HG03103 (cell line): ENCODE results near the gene LRRC8E.
A peak's percentile ranks its signal among the peaks of the same experiment; 100 is the strongest.

Source experiments
- ATAC-seq: cut with Tn5 transposase; IDR thresholded peaks from one replicate; pipeline ENCODE4 v1.9.1; 2021; ENCODE audit warnings: low read depth; ENCODE audit not compliant: unreplicated experiment

LRRC8E gene

DNA sequence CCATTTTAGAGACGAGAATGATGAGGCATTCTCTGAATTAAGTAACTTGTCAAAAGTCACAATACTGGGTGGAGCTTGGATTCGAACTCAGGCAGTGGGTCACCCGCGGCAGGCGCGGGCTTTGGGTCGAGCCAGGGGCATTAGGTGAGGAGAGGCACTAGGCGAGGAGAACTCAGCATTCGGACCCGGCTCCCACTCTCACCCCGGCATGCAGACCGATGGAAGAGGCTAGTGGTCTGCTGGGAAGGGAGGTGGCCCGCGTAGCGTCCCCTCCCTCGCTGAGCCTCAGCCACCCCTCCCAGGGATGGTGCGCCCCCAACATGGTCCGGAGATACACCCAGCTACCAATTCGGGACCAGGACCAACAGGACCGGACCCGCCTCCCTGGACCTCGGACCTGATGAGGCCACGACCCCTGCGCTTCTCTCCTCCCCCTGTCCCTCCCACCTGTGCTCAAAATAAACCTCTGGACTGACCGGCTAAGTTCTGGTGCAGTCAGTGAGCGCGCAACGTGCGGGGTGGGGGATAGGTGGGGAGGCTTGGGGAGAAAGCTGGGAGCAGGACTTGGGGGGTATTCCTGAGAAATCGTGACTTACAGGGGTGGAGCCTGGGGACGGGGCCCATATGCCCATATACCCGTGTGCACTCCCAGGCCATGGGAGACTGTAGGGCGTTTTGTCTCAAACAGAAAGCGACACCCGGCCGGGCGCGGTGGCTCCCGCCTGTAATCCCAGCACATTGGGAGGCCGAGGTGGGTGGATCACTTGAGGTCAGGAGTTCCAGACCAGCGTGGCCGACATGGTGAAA is 30.5 kb downstream of the LRRC8E start:
- ATAC-seq: no peak

DNA sequence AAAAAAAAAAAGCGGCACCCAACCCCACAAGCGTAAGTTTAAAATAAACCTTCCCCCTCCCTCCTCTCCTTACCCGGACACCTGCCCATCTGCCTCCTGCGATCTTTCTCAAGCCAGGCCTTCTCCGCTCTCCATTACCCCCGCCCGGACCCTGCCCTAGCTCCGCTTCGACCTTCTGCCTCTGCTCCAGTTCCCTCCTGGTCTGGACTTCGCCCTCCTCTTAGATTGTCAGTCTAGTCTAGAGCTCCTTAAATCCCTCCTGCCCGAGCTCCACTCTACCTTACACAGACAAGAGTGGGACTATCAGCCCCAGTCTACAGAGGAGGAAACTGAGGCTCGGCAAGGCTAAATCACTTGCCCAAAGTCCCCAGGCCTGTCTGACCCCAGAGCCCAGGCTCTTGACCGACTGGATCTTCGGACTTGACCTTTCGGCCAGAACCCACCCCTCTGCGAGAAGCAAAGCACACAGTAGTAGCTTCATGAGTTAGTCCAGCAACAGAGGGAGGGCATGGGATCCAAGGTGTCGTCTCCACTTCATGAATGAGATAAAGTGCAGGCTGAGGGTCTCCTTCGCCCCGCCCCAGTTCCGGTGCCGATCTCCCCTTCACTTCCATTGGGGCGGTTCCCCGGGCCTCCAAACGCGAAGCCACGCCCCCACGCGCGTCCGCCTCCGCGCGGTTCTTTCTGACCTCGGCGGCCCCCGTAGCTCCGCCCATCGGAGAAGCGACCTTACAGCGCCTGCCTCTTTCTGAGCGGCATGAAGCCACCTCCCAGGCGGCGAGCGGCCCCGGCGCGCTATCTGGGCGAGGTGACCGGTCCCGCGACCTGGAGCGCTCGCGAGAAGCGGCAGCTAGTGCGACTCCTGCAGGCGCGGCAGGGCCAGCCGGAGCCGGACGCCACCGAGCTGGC is 31.6 kb downstream of the LRRC8E start, which contains the start of gene SNAPC2:
Gene SNAPC2, plus strand, starts transcription at position 729 of the 909 bp plus-strand sequence. Its CDS starts 29 bp downstream, at position 758.
- ATAC-seq: peak; percentile 47

DNA sequence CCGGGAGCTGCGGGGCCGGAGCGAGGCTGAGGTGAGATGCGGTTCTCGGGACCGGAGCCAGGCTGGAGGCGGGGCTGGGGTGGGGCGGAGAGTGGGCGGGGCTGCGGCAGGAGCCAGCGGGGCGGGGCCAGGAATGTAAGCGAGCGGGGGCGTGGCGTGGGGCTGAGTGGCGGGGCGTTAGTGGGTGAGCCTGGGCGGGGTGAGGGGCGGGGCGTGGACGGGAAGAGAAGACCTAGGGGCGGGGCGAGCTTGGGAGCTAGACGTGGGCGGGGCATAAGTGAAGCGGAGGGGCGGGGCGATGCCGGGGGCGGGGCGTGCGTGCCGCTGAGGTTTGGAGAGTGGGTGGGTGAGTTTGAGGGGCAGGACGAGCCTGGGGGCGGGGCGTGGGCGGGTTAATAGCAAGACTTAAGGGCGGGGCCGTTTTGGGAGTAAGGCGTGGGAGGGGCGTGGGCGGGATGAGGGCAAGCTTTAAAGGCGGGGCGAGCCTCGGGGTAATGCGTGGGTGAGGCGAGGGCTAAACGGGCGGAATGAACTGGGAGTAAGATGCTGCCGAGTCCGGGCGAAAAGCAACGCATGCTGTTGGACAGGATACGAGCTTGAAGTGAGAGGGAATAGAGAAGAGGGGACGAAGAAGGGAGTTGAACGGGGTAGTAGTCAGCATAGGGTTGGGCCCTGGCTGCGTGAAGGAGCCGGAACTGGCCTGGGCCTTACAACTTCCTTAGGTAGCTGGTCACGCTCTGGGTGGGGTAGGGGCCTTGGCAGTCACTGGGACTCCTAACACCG is 32.4 kb downstream of the LRRC8E start:
- ATAC-seq: peak; percentile 37

DNA sequence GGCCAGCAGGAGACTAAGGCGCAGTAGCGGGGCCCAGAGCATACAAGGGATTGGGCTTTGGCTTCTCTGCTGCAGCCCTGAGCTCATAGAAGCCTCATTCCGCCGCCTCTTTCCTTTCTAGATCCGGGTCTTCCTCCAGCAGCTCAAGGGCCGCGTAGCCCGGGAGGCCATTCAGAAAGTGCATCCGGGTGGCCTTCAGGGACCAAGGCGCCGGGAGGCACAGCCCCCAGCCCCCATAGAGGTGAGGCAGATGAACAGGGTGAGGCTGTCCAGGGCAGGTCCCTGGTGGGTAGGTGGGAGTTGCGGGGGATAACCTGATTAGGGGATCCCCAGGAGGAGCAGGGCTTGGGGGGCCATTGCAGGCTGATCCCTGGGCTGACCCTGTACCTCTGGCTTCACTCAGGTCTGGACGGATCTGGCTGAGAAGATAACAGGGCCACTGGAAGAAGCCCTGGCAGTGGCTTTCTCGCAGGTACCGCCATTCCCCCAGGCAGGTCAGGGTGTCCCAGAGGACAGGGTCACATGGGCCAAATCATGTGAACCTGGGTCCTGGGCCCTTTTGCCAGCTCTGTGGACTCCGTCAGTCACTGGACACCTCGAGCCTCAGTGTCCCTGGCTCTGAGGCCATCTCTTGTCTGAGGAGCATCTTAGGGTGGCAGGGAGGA is 33.1 kb downstream of the LRRC8E start:
- no peak for ATAC-seq

DNA sequence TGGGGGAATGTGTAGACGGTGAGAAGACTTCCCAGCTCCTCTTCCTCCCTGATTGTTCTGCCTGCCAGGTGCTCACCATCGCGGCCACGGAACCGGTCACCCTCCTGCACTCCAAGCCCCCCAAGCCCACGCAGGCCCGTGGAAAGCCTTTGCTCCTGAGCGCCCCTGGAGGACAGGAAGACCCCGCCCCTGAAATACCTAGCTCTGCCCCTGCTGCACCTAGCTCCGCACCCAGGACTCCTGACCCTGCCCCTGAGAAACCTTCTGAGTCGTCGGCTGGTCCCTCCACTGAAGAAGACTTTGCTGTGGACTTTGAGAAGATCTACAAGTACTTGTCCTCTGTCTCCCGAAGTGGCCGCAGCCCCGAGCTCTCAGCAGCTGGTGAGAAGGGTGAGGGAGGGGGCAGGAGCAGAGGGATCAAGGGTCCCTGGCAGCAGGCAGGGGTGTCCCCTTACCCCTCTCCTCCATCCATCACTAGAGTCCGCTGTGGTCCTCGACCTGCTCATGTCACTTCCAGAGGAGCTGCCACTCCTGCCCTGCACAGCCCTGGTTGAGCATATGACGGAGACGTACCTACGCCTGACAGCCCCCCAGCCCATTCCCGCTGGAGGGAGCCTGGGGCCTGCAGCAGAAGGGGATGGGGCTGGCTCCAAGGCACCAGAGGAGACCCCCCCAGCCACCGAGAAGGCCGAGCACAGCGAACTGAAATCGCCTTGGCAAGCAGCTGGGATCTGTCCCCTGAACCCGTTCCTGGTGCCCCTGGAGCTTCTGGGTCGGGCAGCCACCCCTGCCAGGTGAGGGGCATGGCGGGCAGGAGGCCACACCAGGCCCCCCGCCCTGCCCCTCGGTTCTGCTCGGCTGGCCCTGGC is 33.9 kb downstream of the LRRC8E start:
- ATAC-seq: no peak

DNA sequence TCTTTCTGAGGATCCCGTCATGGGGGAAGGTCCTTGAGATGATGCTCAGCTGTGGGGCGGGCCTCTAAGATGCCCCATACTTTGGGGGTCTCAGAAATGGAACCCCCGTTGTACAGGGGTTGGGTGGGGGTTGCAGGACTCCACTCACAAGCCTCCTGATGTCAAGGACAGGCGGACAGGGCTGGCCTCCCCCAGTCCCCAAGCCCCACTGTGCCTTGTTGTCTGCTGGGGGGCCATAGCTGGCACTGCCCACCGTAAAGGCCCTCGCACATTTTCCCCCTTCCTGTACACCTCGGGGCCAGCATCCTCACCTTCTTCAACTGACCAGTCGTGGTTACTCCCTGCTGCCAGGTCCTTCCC is 34.5 kb downstream of the LRRC8E start:
- no peak for ATAC-seq

DNA sequence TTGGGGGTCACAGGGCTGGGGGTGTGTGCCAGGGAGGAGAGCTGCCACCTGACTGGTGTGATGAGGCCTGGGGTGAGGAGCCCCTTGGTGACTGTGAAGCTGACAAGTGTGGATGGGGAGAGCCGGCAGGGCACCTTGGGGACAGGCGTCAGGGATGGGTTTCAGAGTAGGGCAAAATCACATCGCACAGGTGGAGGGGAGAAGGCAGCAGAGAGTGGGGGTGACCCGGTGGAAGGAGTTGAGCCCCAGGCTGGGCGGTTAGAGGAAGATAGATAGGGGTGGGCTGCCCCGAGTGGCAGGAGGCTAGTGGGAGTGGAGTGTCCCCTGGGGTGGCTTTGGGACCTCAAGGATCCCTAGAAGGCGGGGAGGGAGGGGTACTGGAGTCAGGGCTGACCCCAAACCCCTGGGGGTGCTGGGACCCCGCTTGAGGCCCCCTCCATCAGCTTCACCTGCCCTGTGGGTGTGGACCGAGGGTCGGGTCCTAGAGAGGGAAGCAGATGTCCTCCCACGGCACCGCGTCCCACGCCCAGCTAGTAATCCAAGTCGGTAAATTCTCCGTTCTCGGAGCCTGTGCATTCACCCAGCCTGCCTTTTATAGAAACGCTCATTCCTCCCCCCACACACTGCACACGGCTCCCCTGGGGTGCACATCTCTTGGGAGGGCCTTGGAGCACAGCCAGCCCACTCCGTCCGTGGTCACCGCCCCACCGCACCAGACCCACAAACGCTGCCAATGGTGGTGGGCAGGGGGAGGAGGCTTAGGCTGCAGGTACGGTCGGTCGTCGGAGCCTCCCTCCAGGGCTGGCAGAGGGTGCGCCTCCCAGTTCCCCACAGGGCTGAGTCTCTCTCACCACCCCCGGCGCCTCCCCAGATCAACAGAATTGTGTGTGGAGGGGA is 35.2 kb downstream of the LRRC8E start:
- ATAC-seq: no peak

DNA sequence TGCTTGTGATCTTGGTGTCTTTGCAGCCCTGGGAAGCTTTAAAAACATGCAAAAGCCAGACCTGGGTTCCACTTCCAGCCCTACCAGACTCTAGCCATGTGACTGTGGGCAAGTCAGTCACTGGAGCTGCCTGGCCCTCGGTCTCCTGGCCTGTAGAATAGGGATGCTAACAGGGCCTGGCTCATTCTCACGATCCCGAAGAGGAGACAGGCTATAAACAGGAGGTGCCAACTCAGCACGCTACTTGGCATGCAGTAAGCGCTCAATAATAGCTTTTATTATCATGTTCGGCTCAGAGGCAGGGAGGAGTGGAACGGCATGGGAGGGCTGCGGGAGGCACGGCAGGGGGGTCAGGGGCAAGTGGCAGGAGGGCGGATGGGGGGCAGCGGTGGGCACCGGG is 35.9 kb downstream of the LRRC8E start:
- ATAC-seq: no peak

DNA sequence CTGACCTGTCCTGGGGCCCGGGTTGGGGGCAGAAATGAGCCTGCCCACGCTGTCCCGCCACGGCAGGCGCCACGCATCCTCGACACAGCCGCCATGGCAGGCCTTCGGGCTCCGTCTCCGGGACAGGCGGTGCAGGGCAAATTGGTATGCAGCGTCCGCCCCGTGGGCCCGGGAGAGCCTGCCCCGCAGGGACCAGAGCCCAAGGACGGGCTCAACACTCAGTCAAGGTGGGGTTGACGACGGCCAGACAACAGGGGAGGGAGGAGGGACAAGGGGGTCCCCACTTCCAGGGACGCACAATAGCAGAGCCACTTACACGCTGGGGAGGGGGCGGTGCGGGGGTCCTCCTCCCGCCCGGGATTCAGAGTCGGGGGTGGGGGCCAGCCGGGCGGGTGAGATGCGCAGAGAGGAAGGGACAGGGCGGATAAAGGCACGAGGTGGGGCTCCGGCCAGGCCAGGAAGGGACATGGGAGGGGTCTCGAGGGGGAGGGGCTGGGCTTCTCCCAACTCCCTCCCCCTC is 36.4 kb downstream of the LRRC8E start:
- ATAC-seq: no peak

DNA sequence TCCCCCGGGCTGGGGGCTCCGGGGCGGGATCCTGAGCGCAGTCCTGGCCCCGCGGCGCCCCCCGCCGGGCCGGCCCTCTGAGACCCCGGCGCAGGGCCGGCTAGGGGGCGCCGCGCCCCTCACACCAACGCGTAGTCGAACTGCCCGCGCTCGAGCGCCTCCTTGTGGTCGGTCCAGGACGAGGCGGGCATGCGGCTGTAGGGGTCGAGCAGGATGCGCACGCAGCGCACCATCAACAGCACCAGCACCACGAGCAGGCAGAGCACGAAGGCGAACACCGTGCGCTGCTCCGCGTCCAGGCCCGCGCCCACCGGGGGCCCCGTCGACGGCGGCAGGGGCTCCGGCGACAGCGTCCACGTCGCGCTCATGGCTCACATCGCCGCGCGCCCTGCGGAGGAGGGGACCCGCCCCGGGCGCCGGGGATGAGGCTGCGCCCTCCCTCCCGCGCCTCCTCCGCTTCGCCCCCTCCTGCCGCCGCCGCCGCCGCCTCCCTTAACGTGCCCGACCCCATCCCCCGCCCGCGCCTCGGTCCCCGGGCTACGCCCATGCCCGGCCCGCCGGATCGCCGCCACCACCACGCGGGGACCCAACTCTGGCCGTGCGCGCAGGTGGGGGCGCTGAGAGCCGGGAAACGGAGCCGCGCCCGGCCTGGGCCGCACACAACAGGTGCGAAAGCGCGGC is 37.0 kb downstream of the LRRC8E start:
- no peak for ATAC-seq

DNA sequence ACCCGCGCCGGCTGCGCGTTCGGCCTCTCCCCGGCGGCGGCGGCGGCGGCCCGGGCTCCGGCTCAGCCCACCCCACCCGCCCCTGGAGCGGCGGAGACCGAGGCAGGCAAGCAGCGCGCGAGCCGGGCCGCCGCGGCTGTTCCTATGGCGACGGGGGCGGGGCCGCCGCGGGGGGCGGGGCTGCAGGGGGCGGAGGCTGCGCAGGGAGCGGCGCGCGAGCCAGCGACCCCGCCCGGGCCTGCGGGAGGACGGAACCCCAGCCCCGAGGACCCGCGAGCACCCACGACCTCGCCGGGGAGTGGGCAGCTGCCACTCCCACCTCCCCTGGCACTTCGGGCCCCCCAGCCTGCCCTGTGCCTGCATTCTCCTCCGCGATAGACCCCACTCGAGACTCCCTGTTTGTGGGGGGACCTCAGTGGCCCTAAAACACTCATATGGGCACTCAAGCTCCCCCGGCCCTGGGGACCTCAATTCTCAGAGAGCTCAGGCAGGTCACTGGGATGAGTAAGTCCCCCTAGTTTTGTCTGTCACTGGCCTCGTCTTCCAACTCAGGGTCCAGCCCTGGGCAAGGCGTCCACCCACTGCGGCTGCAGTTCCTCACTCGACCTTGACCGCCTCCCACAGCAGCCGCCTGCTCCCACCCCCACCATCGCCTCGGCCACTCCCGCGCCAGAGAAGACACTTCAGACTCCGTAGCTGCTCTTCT is 37.9 kb downstream of the LRRC8E start, which contains the start of gene CTXN1:
Gene CTXN1, minus strand, starts transcription at position 115 of the 706 bp plus-strand sequence. CDS start 597 bp downstream, outside the sequence.
- no peak for ATAC-seq

DNA sequence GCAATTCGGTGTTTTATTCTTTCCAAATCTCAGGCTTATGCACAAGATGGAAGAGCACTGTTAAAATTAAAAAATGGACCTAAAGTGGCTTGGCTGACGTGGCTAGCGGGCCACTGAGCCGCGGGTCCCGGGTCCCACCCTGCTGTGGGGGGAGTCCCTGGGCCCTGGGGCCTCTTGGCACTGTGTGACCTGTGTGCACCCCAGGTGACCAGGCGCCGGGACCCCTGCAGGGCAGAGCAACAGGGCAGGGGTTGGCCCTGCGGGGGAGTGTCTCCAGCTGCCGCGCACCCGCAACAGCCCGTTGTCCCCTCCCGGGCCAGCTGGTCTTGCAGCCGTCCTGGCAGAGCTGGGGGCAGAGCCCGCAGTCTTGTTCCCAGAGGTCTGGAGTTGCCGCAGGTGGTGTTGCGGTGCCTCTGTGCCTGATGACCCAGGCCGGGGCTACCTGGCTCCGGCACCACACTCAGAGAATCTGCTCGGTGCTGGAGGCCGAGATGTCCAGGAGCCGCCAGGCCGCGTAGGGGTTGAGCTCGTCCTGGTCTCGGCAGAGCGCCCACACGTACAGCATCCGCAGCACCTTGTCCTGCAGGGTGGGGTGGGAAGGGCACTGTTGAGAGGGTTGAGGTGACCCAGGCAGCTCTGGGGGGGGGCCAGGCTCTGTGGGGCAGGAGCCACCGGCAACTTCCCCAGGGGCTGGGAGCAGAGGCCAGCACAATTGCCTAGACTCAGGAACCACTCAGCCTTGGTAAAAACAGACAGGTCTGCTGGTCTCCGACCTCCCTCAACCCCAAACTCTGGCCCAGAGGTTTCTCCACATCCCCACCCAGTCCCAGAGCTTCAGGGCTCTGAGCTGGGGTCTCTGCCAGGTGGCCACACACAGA is 38.7 kb downstream of the LRRC8E start:
- ATAC-seq: no peak

DNA sequence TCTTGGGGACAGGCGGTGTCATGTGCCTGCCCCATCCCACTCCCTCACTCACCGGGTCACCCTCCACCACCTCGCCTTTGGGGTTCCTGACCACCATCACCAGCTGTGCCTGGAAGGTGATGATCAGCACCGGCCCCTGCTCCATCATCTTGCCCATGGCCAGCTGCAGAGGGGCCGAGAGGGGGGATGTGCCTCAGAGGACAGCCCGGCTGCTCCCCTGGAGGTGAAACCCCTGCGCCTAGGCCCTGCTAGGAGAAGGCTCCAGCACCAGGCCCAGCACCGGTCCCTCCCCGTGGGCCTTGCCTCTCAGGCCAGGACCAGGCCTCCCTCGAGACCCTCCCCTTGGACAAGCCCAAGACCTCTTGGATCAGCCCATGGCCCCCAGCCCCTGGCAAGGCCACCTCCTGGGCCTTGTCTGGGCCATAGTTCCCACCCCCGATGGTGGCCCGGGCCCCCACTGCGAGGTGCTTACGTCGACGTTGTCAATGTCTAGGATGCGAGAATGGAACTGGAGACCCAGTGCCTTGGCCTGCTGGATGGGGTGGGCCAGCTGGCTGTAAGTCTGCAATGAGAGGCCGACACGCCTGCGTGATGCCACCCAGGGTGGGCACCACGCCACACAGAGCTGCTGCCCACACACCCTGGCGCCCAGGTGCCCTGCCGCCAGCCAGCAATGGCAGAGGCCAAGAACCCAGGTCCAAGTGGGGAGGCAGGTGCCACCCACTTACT is 39.5 kb downstream of the LRRC8E start:
- no peak for ATAC-seq

DNA sequence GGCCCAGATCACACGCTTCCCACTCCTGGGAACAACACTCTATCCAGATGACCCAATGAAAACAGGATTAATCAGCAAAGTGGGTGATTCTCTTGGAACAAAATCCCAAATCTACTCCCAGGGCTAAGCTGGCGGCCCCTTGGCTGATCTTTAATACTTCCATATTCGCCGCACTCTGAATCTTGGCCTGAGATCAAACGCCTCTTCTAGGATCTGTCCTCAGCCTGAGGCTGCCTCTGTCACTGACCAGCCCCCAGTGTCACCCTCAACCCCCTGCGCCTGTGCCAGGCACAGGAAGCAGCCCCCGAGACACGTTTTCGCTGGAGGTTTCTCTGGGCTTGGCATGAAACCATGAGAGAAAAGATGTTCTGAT is 40.0 kb downstream of the LRRC8E start:
- ATAC-seq: no peak
